ENCODE data around the gene IL6.
"Not testable (repeated sequence)": the region's sequence is repeated elsewhere in the genome, so short reads cannot be mapped to it uniquely, and the experiment has no call there.

IL6 gene

GRCh38 chr7:22726907-22727713 is at the start of gene IL6:
IL6 (plus strand) TSS chr7:22727200; CDS start chr7:22727263, 63 bp downstream.
- DNase-seq: no peak

DNA sequence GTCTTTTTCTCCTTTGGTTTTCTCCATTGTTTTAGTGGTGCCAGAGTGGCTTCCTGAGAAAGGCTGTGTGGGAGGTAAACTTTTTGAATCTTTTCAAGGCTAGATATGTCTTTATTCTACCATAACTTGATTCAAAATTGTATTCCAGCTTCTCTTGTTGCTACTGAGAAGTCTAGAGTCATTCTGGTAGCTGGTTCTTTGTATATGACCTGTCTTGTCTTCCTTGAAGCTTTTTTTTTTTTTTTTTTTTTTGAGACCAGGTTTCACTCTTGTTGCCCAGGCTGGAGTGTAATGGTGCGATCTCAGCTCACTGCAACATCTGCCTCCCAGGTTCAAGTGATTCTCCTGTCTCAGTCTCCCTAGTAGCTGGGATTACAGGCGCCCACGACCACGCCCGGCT is 49.7 kb upstream of the IL6 start:
- DNase-seq: not testable (repeated sequence)

DNA sequence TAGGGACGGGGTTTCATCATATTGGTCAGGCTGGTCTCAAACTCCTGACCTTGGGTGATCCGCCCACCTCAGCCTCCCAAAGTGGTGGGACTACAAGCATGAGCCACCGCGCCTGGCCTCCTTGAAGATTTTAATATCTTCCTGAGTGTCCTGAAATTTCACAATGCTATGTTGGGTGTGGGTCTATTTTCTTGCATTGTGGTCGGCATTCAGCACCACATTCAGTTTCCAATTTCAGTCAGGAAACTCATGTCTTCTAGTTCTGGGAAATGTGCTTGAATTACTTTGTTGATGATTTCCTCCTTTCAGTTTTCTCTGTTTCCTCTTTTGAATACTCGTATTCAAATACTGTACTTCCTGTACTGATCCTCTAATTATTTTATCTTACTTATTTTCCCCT is 49.3 kb upstream of the IL6 start:
- no peak for DNase-seq

DNA sequence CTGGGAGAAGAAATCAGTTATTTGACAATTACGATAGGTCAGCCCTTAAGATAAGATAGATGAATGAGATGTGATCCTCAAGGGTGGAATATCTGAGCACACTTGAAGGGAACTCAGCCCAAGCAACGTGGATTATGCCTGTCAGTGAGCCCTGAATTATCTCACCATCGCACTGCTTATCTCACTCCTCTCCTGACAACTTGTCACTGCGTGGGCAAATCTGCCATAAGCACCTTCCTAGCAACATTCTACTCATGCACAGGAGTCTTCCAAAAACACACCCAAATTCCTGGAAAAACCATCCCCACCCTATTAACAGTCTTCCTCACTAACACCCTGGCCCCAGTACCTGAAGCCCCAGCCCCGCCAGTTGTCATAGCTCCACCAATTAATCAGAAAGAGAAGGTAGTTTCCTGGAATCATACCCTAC is 46.5 kb upstream of the IL6 start:
- no peak for DNase-seq

GRCh38 chr7:22681312-22681711 is 45.7 kb upstream of the IL6 start:
- no peak for DNase-seq

- DNase-seq: no peak
These were observed 44.9 kb upstream of the IL6 start for GRCh38 chr7:22681852-22682657.

- no peak for DNase-seq
These were observed 43.6 kb upstream of the IL6 start for GRCh38 chr7:22683379-22683778.

DNA sequence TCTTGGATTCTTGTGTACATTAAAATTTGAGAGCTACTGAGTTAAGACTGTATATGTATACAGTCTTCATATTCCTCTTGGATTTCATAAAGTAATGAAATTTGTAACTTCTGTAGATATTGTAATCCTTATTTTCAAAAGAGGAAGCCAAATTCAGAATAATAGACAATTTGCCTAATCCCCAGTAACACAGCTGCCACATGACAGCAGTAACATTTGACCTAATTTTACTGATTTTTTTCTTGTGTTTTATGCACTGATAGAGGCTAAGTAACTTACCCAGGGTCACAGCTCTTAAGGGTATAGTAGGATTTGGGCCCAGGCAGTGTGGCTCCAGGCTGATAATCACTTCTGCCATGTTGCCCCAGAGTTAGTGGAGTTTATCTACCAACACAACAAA is 40.4 kb upstream of the IL6 start:
- DNase-seq: no peak

DNA sequence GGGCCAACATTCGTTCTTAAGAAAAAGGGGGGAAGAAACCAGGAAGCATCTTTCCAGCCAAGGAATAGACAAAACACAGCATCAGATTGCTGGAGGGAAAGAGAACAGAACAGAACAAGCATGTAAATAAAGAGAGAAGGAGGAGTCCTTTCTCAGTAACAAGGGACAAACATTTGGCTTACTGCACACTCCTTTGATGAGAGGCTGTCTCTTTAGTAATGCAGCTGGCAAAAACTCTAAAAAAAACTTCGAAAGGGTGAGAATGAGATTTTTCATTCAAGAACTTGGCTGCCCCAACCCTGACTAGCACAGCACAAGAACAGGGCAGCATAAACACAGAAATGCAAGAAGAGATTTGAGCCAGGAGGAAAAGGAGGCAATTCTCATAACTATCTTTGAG is 38.9 kb upstream of the IL6 start:
- DNase-seq: no peak

- not testable (repeated sequence) for DNase-seq
These were observed 38.1 kb upstream of the IL6 start for GRCh38 chr7:22688934-22689333.

GRCh38 chr7:22694597-22695207 is 32.3 kb upstream of the IL6 start:
- DNase-seq: no peak

DNA sequence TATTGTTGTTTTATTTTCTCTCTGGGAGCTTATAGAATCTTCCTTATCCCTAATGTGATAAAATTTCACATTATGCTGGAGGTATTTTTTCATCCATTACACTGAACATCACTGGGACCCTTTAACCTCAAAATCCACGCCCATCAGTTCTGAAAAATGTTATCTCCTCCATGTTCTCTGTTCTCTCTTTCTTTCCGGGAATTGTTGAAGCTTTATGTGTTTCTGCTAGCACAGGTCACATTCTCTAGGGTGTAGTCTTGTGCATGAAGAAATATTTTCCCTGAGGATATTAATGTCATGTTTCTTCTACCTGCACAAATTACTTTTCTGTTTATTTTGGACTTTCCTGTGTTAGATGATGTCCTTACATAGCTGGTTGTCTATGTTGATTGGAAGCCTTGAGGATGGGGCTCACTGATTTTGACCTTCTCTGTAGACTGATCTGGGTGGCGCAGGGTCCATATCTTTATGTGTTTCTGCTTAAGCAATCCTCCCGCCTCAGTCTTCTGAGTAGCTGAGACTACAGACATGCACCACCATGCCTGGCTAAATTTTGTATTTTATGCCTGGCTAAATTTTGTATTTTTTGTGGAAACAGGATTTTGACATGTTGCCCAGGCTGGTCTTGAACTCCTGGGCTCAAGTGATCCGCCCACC is 31.4 kb upstream of the IL6 start:
- DNase-seq: no peak

DNA sequence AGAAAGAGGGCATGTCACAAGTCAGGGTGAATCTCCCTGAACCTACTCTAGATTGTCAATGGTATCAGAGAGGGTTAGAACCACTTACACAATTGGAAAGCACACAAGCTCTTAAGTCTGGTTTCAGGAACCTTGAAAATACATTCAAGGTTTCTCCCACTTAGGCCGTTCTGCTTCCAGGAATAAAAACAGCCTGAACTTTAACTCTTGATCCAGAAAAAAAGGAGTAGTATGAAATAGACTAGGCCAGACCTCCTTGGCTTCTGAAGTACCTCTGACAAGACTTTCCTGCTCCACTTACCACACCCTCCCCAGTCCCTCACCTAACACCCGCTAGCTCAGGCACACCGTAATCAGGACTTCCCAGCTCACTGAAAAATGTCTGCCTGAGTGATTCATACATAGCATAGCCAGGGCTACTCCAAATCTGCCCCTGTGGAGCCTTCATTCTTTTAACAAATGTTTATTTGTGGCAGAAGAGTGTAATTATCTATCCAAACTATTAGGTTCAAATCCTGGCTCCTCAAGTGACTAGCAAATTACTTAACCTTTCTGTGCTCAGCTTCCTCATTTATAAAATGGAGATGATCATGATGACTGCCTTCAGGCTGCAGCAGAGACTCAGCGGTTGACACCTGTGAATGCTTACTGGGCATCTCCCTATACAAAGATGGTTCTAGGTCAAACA is 30.3 kb upstream of the IL6 start:
- DNase-seq: no peak

GRCh38 chr7:22697322-22697859 is 29.6 kb upstream of the IL6 start:
- DNase-seq: no peak

- DNase-seq: no peak
These were observed 29.0 kb upstream of the IL6 start for GRCh38 chr7:22697876-22698606.

- DNase-seq: no peak
These were observed 28.2 kb upstream of the IL6 start for GRCh38 chr7:22698767-22699166.

DNA sequence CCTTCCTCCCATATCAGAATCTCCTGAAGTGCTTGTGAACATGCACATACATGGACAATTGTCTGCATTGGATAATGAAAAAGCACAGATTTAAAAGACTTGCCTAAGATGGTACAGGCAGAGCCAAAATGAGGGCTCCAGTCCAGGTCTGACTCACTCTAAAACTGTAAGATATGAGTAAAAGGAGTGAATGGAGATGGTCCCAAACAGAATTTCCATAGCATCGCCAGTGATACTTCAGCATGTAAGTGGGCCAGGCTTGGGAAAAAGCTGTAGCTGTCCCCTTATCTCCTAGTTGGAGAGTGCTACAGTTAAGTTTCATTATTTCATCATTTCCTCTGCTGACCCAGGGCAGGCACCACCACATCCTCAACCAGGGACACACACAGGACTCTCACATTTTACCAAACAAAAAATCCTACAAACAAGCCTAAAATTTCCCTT is 26.4 kb upstream of the IL6 start:
- no peak for DNase-seq

GRCh38 chr7:22702516-22702915 is 24.5 kb upstream of the IL6 start:
- no peak for DNase-seq

DNA sequence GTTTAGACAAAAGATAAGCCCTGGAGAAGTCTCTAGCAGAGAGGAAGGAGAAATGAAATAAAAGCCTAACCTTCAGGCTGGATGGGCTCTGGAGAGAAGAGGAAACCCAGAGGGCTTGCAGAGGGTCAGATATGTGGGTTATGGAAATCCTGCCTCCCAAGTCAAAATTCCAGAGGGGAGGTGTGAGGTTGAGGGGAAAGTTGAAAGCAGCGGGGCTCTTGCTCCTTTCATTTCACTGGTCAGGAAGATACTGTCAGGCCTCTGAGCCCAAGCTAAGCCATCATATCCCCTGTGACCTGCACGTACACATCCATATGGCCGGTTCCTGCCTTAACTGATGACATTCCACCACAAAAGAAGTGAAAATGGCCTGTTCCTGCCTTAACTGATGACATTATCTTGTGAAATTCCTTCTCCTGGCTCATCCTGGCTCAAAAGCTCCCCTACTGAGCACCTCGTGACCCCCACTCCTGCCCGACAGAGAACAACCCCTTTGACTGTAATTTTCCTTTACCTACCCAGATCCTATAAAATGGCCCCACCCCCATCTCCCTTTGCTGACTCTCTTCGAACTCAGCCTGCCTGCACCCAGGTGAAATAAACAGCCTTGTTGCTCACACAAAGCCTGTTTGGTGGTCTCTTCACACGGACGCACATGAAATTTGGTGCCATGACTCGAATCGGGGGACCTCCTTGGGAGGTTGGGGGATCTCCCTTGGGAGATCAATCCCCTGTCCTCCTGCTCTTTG is 23.7 kb upstream of the IL6 start:
- DNase-seq: not testable (repeated sequence)

GRCh38 chr7:22703978-22704610 is 22.9 kb upstream of the IL6 start:
- DNase-seq: not testable (repeated sequence)
